HG03095 (cell line): ENCODE data around the gene SP3.
A peak's percentile ranks its signal among the peaks of the same experiment; 100 is the strongest.

Source experiments
- ATAC-seq: cut with Tn5 transposase; IDR thresholded peaks from one replicate; pipeline ENCODE4 v1.9.1; 2021; ENCODE audit warnings: moderate library complexity; ENCODE audit not compliant: unreplicated experiment

SP3 gene

DNA sequence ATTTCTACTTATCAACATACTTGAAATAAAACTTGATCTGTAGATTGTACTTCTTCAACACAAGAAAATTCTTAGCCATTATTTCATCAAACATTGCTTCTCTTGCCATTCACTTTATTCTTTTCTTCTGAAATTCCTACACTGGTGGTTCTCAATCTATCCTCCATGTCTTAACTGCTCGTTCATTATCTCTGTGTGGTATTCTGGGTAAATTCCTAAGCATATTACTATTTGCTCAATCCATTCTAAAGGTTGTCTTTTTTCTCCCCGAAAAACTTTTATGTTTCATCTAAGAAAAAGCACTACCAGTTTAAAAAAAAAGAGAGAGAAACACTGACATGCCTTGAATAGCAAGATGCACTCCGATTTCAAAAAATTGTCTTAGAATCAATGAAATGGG, 18.0 kb downstream of the SP3 start:
- ATAC-seq = no peak

DNA sequence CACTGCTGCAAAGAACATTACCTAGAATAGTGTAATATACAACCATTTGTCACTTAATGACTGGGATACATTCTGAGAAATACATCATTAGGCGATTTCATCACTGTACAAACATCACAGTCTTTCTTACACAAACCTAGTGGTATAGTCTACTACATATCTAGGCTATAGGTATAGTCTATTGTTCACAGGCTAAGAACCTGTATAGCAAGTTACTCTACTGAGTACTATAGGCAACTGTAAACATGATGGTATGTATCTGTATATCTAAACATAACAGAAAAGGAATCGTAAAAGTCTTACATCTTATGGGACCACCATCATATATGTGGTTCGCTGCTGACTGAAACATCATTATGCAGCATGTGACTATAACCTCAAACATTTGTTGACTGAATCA, 21.4 kb downstream of the SP3 start:
- no peak for ATAC-seq

DNA sequence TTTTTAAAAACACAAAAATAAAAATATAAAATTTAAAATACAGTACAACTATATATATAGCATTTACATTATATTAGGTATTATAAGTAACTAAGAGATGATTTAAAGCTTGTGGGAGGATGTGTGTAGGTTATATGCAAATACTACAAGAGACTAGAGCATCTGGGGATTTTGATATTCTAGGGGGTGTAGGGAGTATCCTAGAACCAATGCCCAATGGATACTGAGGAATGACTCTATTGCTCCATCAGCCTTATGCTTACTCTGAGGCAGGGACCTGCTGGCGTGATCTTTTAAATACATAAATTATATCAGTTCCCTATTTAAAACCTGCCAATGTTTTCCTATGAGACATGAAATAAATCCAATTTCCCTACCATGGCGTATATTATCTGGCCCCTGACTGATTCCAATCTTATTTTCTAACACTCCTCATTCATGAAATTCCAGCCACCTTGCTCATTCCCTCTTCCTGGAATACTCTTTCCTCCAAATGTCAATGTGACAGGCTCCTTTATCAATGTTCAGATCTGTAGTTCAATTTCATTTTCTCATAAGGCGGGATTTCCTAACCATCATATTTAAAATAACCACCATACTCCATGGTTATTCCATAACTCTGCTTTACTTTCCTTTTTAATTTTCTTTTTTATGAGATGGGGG, 22.2 kb downstream of the SP3 start:
- ATAC-seq = no peak

DNA sequence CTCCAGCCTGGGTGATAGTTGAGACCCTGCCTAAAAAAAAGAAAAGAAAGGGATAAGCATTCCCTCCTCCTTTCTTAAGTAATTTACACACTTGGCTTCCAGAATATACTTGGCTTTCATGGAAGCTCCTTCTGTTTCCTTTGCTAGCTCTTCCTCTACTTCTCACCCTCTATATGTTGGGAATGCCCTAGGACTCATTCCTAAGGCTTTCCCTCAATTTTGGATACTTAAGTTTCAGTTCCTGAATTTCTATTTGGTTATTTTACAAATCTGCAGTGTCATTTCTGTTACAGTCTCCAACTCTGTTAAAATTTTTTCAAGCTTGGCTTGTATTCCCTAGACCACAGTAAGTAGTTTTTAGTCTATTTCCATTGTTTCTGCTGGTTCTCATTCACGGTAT, 23.6 kb downstream of the SP3 start:
- no peak for ATAC-seq

GRCh38 chr2:173940208-173941020, 24.8 kb downstream of the SP3 start:
- no peak for ATAC-seq

GRCh38 chr2:173938700-173939384, 26.3 kb downstream of the SP3 start:
- no peak for ATAC-seq

DNA sequence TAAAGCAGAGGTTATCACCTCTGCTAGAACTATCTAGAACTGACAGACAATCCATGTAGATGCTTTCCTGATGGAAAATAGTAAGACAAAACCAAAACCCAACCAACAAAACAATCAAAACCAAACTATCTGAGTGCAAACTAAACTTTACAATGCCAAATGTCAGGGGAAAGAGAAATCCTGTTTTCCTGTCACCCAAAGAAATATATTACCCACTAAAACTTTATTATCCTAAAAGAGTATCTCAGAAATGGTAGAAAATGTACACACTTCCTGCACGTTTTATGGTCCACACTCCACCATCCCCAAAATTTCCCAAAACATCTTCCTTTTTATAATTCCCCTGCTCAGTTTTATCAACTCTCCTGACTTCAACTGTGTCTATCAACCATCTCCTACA, 29.9 kb downstream of the SP3 start:
- ATAC-seq = no peak

- ATAC-seq = no peak
Observed at GRCh38 chr2:173934895-173935294, 30.3 kb downstream of the SP3 start.

- no peak for ATAC-seq
Observed at GRCh38 chr2:173931751-173932150, 33.4 kb downstream of the SP3 start.

DNA sequence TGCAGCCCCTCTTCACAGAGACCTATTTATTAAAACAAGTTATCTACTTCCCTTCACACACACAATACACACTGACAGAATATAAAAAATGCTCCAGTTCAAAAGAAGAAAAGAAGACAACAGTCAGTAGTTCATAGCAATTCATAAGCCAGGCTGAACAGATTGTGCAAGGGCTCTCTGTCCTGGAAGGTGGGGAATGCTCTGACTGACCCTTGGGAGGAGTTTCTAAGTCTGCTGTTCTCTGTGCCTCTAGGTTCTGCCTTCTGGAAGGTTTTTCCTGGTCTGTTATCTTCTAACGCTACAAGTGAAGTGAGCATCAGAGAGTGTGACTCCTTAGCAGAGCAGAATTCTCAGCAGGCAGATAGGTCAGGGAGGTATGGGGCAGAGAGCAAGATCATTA, 35.7 kb downstream of the SP3 start:
- no peak for ATAC-seq

DNA sequence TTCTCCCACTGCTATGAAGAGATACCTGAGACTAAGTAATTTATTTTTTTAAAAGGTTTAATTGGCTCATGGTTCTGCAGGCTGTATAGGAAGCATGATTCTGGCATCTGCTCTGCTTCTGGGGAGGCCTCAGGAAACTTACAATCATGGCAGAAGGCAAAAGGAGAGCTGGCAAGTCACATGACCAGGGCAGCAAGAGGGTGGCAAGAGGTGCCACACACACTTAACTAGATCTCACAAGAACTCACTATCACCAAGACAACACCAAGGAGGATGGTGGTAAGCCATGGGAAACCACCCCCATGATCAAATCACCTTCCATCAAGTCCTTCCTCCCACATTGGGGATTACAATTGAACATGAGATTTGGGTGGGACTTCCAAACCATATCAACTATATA, 38.3 kb downstream of the SP3 start:
- ATAC-seq = no peak

GRCh38 chr2:173924285-173924684, 40.9 kb downstream of the SP3 start:
- no peak for ATAC-seq

DNA sequence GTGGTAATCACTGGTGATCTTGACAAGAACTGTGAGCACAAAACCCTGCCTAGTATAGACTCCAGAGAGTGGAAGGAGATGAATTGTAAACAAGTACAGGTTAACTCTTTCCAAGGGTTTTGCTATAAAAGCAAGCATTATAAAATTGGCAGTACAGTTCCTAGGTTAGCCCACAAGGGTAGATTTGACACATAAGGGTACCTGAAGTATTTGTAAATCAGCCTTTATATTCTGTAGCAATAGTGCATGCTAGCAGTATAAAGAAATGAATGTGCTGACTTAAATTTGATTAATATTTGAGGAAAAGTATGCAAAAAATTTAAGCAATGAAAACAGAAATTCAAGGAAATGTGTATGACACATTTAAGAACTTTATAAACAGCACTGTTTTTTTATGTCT, 42.4 kb downstream of the SP3 start:
- ATAC-seq = no peak

- no peak for ATAC-seq
Observed at GRCh38 chr2:173922068-173922467, 43.1 kb downstream of the SP3 start.

- ATAC-seq = no peak
Observed at GRCh38 chr2:173914055-173914927, 50.9 kb downstream of the SP3 start.

GRCh38 chr2:173909846-173910245, 55.3 kb downstream of the SP3 start:
- ATAC-seq = no peak

GRCh38 chr2:173906626-173907025, 58.5 kb downstream of the SP3 start:
- ATAC-seq = no peak

GRCh38 chr2:173903601-173904394, 61.4 kb downstream of the SP3 start:
- no peak for ATAC-seq

- peak; percentile 30 for ATAC-seq
Observed at GRCh38 chr2:173898996-173899395, 66.2 kb downstream of the SP3 start.

DNA sequence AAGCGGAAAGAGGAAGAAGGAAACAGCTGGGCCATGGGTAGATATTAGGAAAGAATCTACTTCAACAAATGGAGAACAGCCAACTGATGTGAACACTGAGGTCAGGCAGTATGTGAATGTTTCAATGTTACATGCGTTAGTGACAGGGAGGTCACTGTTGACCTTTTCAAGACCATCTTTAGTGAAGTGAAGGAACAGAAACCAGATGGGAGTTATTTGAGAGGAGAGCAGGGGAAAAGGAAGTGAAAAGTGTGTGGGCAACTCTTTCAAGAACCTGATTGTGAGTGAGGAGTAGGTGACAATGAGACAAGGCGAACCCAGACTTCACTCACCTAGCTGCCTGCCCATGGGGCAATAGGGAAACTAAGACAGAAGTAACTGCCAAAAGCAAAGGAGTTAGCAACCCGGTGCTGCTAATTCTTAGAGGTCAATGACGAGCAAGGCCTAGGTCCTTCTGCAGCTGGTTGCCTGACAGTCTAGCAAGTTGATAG, 67.0 kb downstream of the SP3 start:
- peak; percentile 88 for ATAC-seq
